WTC11 (cell line): Measurements from ENCODE around the gene TMTC3. TPM values are rescaled to one million over a fixed set of nuclear protein-coding genes. Genes with fewer than 3 reads are reported as not detected.

Experiments used
- ATAC-seq: fragments of 200-7000 bp; cut with Tn5 transposase; 2 replicates; pipeline ENCODE4 v1.10.0; 2021; ENCODE audit warnings: mild to moderate bottlenecking, moderate library complexity
- CTCF ChIA-PET: fragments of 300-600 bp; sonication (Branson Sonifier 250); formaldehyde crosslinking; loops from one replicate; lab custom pipeline; 2021; ENCODE audit warnings: antibody characterized with exemption; lab: Charles Lee
- POLR2A ChIA-PET: fragments of 350-600 bp; sonication (Branson Sonifier 250); formaldehyde crosslinking; loops from one replicate; lab custom pipeline; 2021; ENCODE audit warnings: antibody characterized with exemption; lab: Charles Lee
- DNase-seq: peaks from one replicate; pipeline ENCODE4 v3.0.0; 2021; ENCODE audit warnings: low spot score
- H3K27ac Mint-ChIP-seq: 2 replicates; pipeline ENCODE4 v1.8.0; 2021; ENCODE audit warnings: mixed read lengths
- H3K27me3 Mint-ChIP-seq: 2 replicates; pipeline ENCODE4 v1.8.0; 2021; ENCODE audit warnings: low read depth, mild to moderate bottlenecking, moderate library complexity, mixed read lengths
- H3K36me3 Mint-ChIP-seq: 2 replicates; pipeline ENCODE4 v1.8.0; 2021; ENCODE audit warnings: mixed read lengths
- H3K4me1 Mint-ChIP-seq: 2 replicates; pipeline ENCODE4 v1.8.0; 2022; ENCODE audit warnings: mixed read lengths
- H3K4me3 Mint-ChIP-seq: 2 replicates; pipeline ENCODE4 v1.8.0; 2021; ENCODE audit warnings: mild to moderate bottlenecking, moderate library complexity, mixed read lengths
- H3K9me3 Mint-ChIP-seq: 2 replicates; pipeline ENCODE4 v1.8.0; 2021; ENCODE audit warnings: mixed read lengths
- ATF2 ChIP-seq: sonication (generic); formaldehyde crosslinking; IDR thresholded peaks from 2 replicates; pipeline ENCODE4 v1.8.1; 2022; ENCODE audit warnings: low read depth, missing genetic modification reagents, borderline replicate concordance
- ATF6 ChIP-seq: sonication (generic); formaldehyde crosslinking; IDR thresholded peaks from 2 replicates; pipeline ENCODE4 v1.8.1; 2023; ENCODE audit warnings: mild to moderate bottlenecking, missing genetic modification reagents
- CDX4 ChIP-seq: fragments of 250-450 bp; sonication (Bioruptor Pico); IDR thresholded peaks from 2 replicates; pipeline ENCODE4 v1.9.0; 2021; ENCODE audit warnings: moderate library complexity, mild to moderate bottlenecking, inconsistent platforms, borderline replicate concordance
- CREB1 ChIP-seq: sonication (generic); formaldehyde crosslinking; IDR thresholded peaks from 2 replicates; pipeline ENCODE4 v1.8.0; 2023; ENCODE audit warnings: mild to moderate bottlenecking, missing genetic modification reagents
- E2F5 ChIP-seq: sonication (generic); formaldehyde crosslinking; IDR thresholded peaks from 2 replicates; pipeline ENCODE4 v1.8.1; 2022; ENCODE audit warnings: mild to moderate bottlenecking, moderate library complexity, missing genetic modification reagents
- ESRRA ChIP-seq: sonication (generic); formaldehyde crosslinking; IDR thresholded peaks from 2 replicates; pipeline ENCODE4 v1.8.1; 2022; ENCODE audit warnings: mild to moderate bottlenecking, missing genetic modification reagents, borderline replicate concordance
- ETV6 ChIP-seq: sonication (generic); formaldehyde crosslinking; IDR thresholded peaks from 2 replicates; pipeline ENCODE4 v1.8.1; 2022; ENCODE audit warnings: mild to moderate bottlenecking, missing genetic modification reagents
- FOXJ3 ChIP-seq: sonication (generic); formaldehyde crosslinking; IDR thresholded peaks from 2 replicates; pipeline ENCODE4 v1.9.0; 2021; ENCODE audit warnings: missing genetic modification reagents, mild to moderate bottlenecking, borderline replicate concordance
- OVOL2 ChIP-seq: fragments of 250-450 bp; sonication (Bioruptor Pico); IDR thresholded peaks from 2 replicates; pipeline ENCODE4 v1.9.0; 2021; ENCODE audit warnings: mild to moderate bottlenecking, borderline replicate concordance
- PRDM15 ChIP-seq: sonication (generic); formaldehyde crosslinking; IDR thresholded peaks from 2 replicates; pipeline ENCODE4 v1.8.0; 2022; ENCODE audit warnings: missing genetic modification reagents
- TCF7 ChIP-seq: sonication (generic); formaldehyde crosslinking; IDR thresholded peaks from 2 replicates; pipeline ENCODE4 v1.8.0; 2022; ENCODE audit warnings: mild to moderate bottlenecking, low read depth, missing genetic modification reagents, moderate library complexity
- USF1 ChIP-seq: sonication (generic); formaldehyde crosslinking; IDR thresholded peaks from 2 replicates; pipeline ENCODE4 v1.8.0; 2022; ENCODE audit warnings: mild to moderate bottlenecking, missing genetic modification reagents
- ZNF416 ChIP-seq: fragments of 250-450 bp; sonication (Bioruptor Pico); IDR thresholded peaks from 2 replicates; pipeline ENCODE4 v1.9.0; 2021; ENCODE audit warnings: mild to moderate bottlenecking, inconsistent platforms
- total RNA-seq: library from RNA; stranded (reverse); gene quantifications from 3 replicates; pipeline ENCODE4 v1.2.3, GENCODE V29; 2021
- TF ChIP-seq, protein P1 (sequence below): sonication (generic); formaldehyde crosslinking; IDR thresholded peaks from 2 replicates; pipeline ENCODE4 v1.8.1; 2023; ENCODE audit warnings: mild to moderate bottlenecking, moderate library complexity, missing genetic modification reagents
- TF ChIP-seq, protein P2 (sequence below): fragments of 250-450 bp; sonication (Bioruptor Pico); IDR thresholded peaks from 2 replicates; pipeline ENCODE4 v2.1.2; 2022; ENCODE audit warnings: mild to moderate bottlenecking, moderate library complexity
- TF ChIP-seq, protein P3 (sequence below): sonication (generic); formaldehyde crosslinking; IDR thresholded peaks from 2 replicates; pipeline ENCODE4 v1.8.1; 2022; ENCODE audit warnings: mild to moderate bottlenecking, missing genetic modification reagents, moderate library complexity, borderline replicate concordance
- TF ChIP-seq, protein P4 (sequence below): sonication (generic); formaldehyde crosslinking; IDR thresholded peaks from 2 replicates; pipeline ENCODE4 v1.8.1; 2023; ENCODE audit warnings: mild to moderate bottlenecking, missing genetic modification reagents, moderate library complexity
- TF ChIP-seq, protein P5 (sequence below): sonication (generic); formaldehyde crosslinking; IDR thresholded peaks from 2 replicates; pipeline ENCODE4 v1.8.1; 2023; ENCODE audit warnings: mild to moderate bottlenecking, missing genetic modification reagents, moderate library complexity

TMTC3 gene
- total RNA-seq, 1 experiment from 2014 or later, result 38.8 TPM

DNA sequence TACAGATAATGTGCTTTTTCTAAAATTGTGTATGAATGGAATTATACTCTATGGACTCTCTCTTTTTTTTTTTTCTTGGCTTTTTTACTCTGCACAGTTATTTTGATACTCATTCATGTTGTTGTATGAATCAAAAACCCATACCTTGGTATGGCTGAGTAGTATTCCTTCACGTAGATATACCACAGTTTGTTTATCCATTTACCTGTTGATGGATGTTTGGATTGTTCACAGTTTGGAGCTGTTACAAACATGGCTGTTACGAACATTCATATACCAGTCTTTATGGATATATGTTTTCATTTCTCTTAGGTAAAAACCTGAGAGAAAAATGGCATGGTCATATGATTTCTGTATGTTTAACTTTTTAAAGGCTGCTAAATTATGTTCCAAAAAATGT is 43.2 kb downstream of the TMTC3 start (continued):
- TF ChIP-seq PRDM15 (CRISPR knock-in tag), result no peak
- TF ChIP-seq ESRRA (CRISPR knock-in tag), result no peak

DNA sequence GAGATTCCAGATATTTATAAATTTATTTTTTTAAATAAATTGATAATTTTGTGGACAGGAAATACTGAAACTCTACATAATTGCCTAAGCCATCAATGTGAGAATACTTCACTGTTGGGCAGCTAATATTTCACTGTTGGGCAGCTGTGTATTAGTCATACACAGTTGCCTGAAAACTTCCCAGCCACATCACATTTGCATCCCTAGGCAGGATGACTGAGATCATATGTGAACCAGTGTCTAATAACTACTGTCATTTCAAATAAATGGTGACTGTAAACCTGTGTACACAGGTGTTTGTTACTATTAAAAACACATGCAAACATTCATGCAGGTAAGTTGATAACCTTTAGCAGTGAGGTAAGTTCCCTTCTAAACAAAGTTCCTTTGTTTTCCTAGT is 43.9 kb downstream of the TMTC3 start:
- Mint-ChIP-seq H3K36me3 (peaks cover 24% of the 10 kb centered on the region), H3K27me3 (no peaks in the 10 kb centered on the region), H3K9me3 (peaks cover 9% of the 10 kb centered on the region), H3K27ac (no peak overlapping the region), H3K4me3 (no peak overlapping the region), H3K4me1 (peaks cover 2% of the 10 kb centered on the region; the same call in 1 of the 2 replicates)
- CTCF ChIA-PET, result no interaction called here
- DNase-seq, result no peak
- no peak for ATAC-seq
- POLR2A ChIA-PET, result no interaction called here
- TF ChIP-seq ATF6 (CRISPR knock-in tag) (no peak), ATF2 (CRISPR knock-in tag) (no peak), ZNF416 (CRISPR knock-in tag) (no peak), TCF7 (CRISPR knock-in tag) (no peak), E2F5 (CRISPR knock-in tag) (no peak), CDX4 (CRISPR knock-in tag) (no peak), ETV6 (no peak), FOXJ3 (CRISPR knock-in tag) (no peak), CREB1 (CRISPR knock-in tag) (no peak), OVOL2 (CRISPR knock-in tag) (no peak), USF1 (CRISPR knock-in tag) (no peak)
- TF ChIP-seq, protein P1, sequence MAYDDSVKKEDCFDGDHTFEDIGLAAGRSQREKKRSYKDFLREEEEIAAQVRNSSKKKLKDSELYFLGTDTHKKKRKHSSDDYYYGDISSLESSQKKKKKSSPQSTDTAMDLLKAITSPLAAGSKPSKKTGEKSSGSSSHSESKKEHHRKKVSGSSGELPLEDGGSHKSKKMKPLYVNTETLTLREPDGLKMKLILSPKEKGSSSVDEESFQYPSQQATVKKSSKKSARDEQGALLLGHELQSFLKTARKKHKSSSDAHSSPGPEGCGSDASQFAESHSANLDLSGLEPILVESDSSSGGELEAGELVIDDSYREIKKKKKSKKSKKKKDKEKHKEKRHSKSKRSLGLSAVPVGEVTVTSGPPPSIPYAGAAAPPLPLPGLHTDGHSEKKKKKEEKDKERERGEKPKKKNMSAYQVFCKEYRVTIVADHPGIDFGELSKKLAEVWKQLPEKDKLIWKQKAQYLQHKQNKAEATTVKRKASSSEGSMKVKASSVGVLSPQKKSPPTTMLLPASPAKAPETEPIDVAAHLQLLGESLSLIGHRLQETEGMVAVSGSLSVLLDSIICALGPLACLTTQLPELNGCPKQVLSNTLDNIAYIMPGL (CRISPR knock-in tag), result no peak
- TF ChIP-seq, protein P2, sequence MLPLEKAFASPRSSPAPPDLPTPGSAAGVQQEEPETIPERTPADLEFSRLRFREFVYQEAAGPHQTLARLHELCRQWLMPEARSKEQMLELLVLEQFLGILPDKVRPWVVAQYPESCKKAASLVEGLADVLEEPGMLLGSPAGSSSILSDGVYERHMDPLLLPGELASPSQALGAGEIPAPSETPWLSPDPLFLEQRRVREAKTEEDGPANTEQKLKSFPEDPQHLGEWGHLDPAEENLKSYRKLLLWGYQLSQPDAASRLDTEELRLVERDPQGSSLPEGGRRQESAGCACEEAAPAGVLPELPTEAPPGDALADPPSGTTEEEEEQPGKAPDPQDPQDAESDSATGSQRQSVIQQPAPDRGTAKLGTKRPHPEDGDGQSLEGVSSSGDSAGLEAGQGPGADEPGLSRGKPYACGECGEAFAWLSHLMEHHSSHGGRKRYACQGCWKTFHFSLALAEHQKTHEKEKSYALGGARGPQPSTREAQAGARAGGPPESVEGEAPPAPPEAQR (CRISPR knock-in tag), result no peak
- TF ChIP-seq, protein P3, sequence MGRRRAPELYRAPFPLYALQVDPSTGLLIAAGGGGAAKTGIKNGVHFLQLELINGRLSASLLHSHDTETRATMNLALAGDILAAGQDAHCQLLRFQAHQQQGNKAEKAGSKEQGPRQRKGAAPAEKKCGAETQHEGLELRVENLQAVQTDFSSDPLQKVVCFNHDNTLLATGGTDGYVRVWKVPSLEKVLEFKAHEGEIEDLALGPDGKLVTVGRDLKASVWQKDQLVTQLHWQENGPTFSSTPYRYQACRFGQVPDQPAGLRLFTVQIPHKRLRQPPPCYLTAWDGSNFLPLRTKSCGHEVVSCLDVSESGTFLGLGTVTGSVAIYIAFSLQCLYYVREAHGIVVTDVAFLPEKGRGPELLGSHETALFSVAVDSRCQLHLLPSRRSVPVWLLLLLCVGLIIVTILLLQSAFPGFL (CRISPR knock-in tag), result no peak
- TF ChIP-seq, protein P4, sequence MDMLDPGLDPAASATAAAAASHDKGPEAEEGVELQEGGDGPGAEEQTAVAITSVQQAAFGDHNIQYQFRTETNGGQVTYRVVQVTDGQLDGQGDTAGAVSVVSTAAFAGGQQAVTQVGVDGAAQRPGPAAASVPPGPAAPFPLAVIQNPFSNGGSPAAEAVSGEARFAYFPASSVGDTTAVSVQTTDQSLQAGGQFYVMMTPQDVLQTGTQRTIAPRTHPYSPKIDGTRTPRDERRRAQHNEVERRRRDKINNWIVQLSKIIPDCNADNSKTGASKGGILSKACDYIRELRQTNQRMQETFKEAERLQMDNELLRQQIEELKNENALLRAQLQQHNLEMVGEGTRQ (CRISPR knock-in tag), result no peak
- TF ChIP-seq, protein P5, sequence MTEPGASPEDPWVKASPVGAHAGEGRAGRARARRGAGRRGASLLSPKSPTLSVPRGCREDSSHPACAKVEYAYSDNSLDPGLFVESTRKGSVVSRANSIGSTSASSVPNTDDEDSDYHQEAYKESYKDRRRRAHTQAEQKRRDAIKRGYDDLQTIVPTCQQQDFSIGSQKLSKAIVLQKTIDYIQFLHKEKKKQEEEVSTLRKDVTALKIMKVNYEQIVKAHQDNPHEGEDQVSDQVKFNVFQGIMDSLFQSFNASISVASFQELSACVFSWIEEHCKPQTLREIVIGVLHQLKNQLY (CRISPR knock-in tag), result no peak
